PC-3 (cell line): ENCODE data around the gene MYO1F.

Experiments
- EZH2 ChIP-seq: fragments of 300-600 bp; sonication (generic); IDR thresholded peaks from one replicate; pipeline ENCODE4 v1.6.1; 2017; ENCODE audit warnings: antibody characterized with exemption, mild to moderate bottlenecking, low read length; ENCODE audit not compliant: unreplicated experiment
- EZH2phosphoT487 ChIP-seq: fragments of 300-600 bp; sonication (generic); IDR thresholded peaks from 2 replicates; pipeline ENCODE4 v1.6.1; 2018; ENCODE audit warnings: mild to moderate bottlenecking, antibody characterized with exemption, low read length, borderline replicate concordance
- TF ChIP-seq, protein P1 (sequence below): fragments of 300-600 bp; sonication (generic); conservative IDR thresholded peaks from 2 replicates; pipeline ENCODE4 v1.5.1; 2017; ENCODE audit warnings: antibody characterized with exemption, low read depth, mild to moderate bottlenecking, low read length

DNA sequence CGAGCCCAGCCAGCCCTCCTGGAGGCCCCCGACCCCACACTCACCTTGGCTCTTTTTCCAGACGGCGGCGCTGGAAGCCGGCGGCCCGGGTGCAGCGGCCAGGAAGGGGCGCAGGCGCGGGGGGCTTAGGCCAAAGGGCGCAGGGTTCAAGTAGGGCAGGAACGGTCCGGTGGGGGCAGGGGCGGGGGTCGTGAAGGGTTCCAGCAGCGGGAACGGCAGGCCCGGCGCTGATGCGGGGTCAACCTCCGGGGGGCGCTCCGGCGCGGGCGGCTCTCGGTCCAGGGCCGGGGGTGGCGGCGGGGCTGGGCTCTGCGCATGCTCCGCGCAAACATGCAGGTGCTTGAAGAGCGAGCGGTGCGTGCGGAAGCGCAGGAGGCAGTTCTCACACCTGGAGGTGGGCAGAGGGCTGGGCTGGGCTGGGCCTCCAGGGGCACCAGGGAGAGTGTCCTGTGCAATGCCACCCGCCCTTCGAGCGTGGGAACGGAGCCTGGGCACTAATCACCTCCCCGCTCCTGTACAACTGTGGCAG is 65.6 kb downstream of the MYO1F start:
- TF ChIP-seq, protein P1, sequence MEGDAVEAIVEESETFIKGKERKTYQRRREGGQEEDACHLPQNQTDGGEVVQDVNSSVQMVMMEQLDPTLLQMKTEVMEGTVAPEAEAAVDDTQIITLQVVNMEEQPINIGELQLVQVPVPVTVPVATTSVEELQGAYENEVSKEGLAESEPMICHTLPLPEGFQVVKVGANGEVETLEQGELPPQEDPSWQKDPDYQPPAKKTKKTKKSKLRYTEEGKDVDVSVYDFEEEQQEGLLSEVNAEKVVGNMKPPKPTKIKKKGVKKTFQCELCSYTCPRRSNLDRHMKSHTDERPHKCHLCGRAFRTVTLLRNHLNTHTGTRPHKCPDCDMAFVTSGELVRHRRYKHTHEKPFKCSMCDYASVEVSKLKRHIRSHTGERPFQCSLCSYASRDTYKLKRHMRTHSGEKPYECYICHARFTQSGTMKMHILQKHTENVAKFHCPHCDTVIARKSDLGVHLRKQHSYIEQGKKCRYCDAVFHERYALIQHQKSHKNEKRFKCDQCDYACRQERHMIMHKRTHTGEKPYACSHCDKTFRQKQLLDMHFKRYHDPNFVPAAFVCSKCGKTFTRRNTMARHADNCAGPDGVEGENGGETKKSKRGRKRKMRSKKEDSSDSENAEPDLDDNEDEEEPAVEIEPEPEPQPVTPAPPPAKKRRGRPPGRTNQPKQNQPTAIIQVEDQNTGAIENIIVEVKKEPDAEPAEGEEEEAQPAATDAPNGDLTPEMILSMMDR: no peak; the same call in 1 of the 2 replicates
- TF ChIP-seq EZH2 (no peak), EZH2phosphoT487 (no peak)
